H1 (cell line): ENCODE measurements around the gene PAGE4. TPM values are rescaled to one million over a fixed set of nuclear protein-coding genes. Genes with fewer than 3 reads are reported as not detected.

ENCODE experiments used
- CTCF ChIA-PET: fragments of 300-600 bp; sonication (Branson Sonifier 250); formaldehyde crosslinking; loops from one replicate; lab custom pipeline; 2021; ENCODE audit not compliant: partially characterized antibody; lab: Charles Lee
- POLR2A ChIA-PET: fragments of 300-600 bp; sonication (Branson Sonifier 250); formaldehyde crosslinking; loops from one replicate; lab custom pipeline; 2021; ENCODE audit warnings: inconsistent platforms; ENCODE audit not compliant: partially characterized antibody; lab: Charles Lee
- DNase-seq, 2 experiments: peaks; one replicate each; pipeline versions ENCODE4 v3.0.0 to v3.0.0-alpha.2; 2010 to 2022; ENCODE audit warnings: low spot score in 2 of 2, low read depth in 1 of 2, mixed read lengths in 1 of 2
- FAIRE-seq: peaks from 2 replicates; lab custom pipeline; 2011; peaks lifted over from hg19 to GRCh38; lab: Jason Lieb, UNC
- H2AFZ ChIP-seq: 2 replicates; pipeline ENCODE4 v1.8.1; 2012; ENCODE audit warnings: low read length, inconsistent platforms
- H2AK5ac ChIP-seq: 2 replicates; pipeline ENCODE4 v1.6.1; 2013; ENCODE audit warnings: low read depth, low read length
- H2BK120ac ChIP-seq: replicated peaks from 2 replicates; pipeline ENCODE3; 2013; ENCODE audit warnings: low read depth, low read length, inconsistent platforms
- H2BK12ac ChIP-seq: 2 replicates; pipeline ENCODE4 v1.6.1; 2013; ENCODE audit warnings: low read depth, low read length
- H2BK15ac ChIP-seq: 2 replicates; pipeline ENCODE4 v1.6.1; 2013; ENCODE audit warnings: low read length
- H2BK20ac ChIP-seq: 2 replicates; pipeline ENCODE4 v1.6.1; 2013; ENCODE audit warnings: low read length
- H2BK5ac ChIP-seq: 2 replicates; pipeline ENCODE4 v1.6.1; 2013; ENCODE audit warnings: low read depth, low read length
- H3K14ac ChIP-seq: 2 replicates; pipeline ENCODE4 v1.6.1; 2013; ENCODE audit warnings: inconsistent platforms; ENCODE audit not compliant: insufficient read length
- H3K18ac ChIP-seq: 2 replicates; pipeline ENCODE4 v1.6.1; 2013; ENCODE audit warnings: low read length; ENCODE audit errors: extremely low read depth
- H3K23ac ChIP-seq: 2 replicates; pipeline ENCODE4 v1.6.1; 2013; ENCODE audit warnings: inconsistent platforms; ENCODE audit not compliant: insufficient read length
- H3K23me2 ChIP-seq: 2 replicates; pipeline ENCODE4 v1.6.1; 2013; ENCODE audit warnings: low read depth, low read length
- H3K27ac ChIP-seq: 2 replicates; pipeline ENCODE4 v1.6.1; 2011; ENCODE audit warnings: low read depth, low read length, inconsistent platforms
- H3K27me3 ChIP-seq, 4 experiments: replicated peaks in 1 of 4; 1 replicate in 1 of 4; 2 replicates in 3 of 4; pipeline versions ENCODE4 v1.6.1 to v1.8.1; 2011 to 2013; ENCODE audit warnings: low read length in 3 of 4, mild to moderate bottlenecking in 3 of 4, inconsistent platforms in 2 of 4, mixed read lengths in 2 of 4, moderate library complexity in 1 of 4; ENCODE audit not compliant: control insufficient read depth in 3 of 4, insufficient read depth in 3 of 4; ENCODE audit errors: extremely low read depth in 1 of 4
- H3K36me3 ChIP-seq, 4 experiments: 2 replicates each; pipeline versions ENCODE4 v1.6.1 to v1.8.1; 2011 to 2013; ENCODE audit warnings: mild to moderate bottlenecking in 4 of 4, low read length in 3 of 4, moderate library complexity in 2 of 4, control low read depth in 1 of 4, inconsistent platforms in 1 of 4; ENCODE audit not compliant: insufficient read depth in 4 of 4, control insufficient read depth in 2 of 4
- H3K4ac ChIP-seq: replicated peaks from 2 replicates; pipeline ENCODE3; 2013; ENCODE audit warnings: low read length, low read depth, mixed read lengths, inconsistent platforms; ENCODE audit not compliant: insufficient read length
- H3K4me1 ChIP-seq, 4 experiments: replicated peaks in 1 of 4; 1 replicate in 1 of 4; 2 replicates in 3 of 4; pipeline versions ENCODE4 v1.6.1 to v1.8.1; 2011 to 2013; ENCODE audit warnings: low read length in 3 of 4, inconsistent platforms in 2 of 4, mixed read lengths in 1 of 4; ENCODE audit not compliant: insufficient read depth in 4 of 4, control insufficient read depth in 3 of 4
- H3K4me2 ChIP-seq, 2 experiments: 2 replicates each; pipeline versions ENCODE4 v1.6.1 to v1.8.1; 2011 to 2013; ENCODE audit warnings: low read depth in 2 of 2, low read length in 2 of 2, control low read depth in 1 of 2, inconsistent platforms in 1 of 2, mild to moderate bottlenecking in 1 of 2; ENCODE audit not compliant: insufficient read depth in 1 of 2
- H3K4me3 ChIP-seq, 4 experiments: fragments of 200-600, 300-600 bp in 1 of 4; sonication (generic), shearing (Covaris generic), sonication (Bioruptor Twin) in 1 of 4; 2 replicates each; pipeline versions ENCODE4 v1.5.1 to v1.8.1; 2011 to 2016; ENCODE audit warnings: low read length in 4 of 4, low read depth in 3 of 4, control low read depth in 2 of 4, inconsistent platforms in 2 of 4, mild to moderate bottlenecking in 2 of 4, mixed read lengths in 1 of 4, moderate library complexity in 1 of 4; ENCODE audit not compliant: insufficient read depth in 2 of 4; ENCODE audit errors: extremely low read depth in 1 of 4
- H3K56ac ChIP-seq: replicated peaks from 2 replicates; pipeline ENCODE3; 2013; ENCODE audit warnings: low read depth, mild to moderate bottlenecking, mixed read lengths, low read length, inconsistent platforms; ENCODE audit not compliant: insufficient read length
- H3K79me1 ChIP-seq: 2 replicates; pipeline ENCODE4 v1.6.1; 2013; ENCODE audit warnings: low read depth, low read length, control low read depth
- H3K79me2 ChIP-seq, 2 experiments: 2 replicates each; pipeline versions ENCODE4 v1.6.1 to v1.8.1; 2012 to 2013; ENCODE audit warnings: low read length in 2 of 2, mild to moderate bottlenecking in 2 of 2, inconsistent platforms in 1 of 2; ENCODE audit not compliant: insufficient read depth in 2 of 2, control insufficient read depth in 1 of 2
- H3K9ac ChIP-seq, 4 experiments: replicated peaks in 1 of 4; 1 replicate in 1 of 4; 2 replicates in 3 of 4; pipeline versions ENCODE4 v1.6.1 to v1.8.1; 2011 to 2013; ENCODE audit warnings: low read depth in 3 of 4, low read length in 3 of 4, control low read depth in 2 of 4, mild to moderate bottlenecking in 2 of 4, moderate library complexity in 2 of 4, inconsistent platforms in 1 of 4; ENCODE audit errors: extremely low read depth in 1 of 4
- H3K9me3 ChIP-seq, 2 experiments: 2 replicates each; pipeline versions ENCODE4 v1.6.1 to v1.8.1; 2012 to 2013; ENCODE audit warnings: mild to moderate bottlenecking in 2 of 2, moderate library complexity in 2 of 2, control low read depth in 1 of 2, inconsistent platforms in 1 of 2, low read depth in 1 of 2, low read length in 1 of 2, mixed read lengths in 1 of 2; ENCODE audit not compliant: insufficient read depth in 2 of 2
- H4K20me1 ChIP-seq, 2 experiments: replicated peaks in 1 of 2; 2 replicates each; pipeline versions ENCODE3 to v1.8.1; 2011 to 2013; ENCODE audit warnings: inconsistent platforms in 2 of 2, low read length in 2 of 2, mild to moderate bottlenecking in 1 of 2; ENCODE audit not compliant: insufficient read depth in 2 of 2, control insufficient read depth in 1 of 2
- H4K5ac ChIP-seq: 2 replicates; pipeline ENCODE4 v1.6.1; 2013; ENCODE audit warnings: low read length, low read depth, mixed read lengths, inconsistent platforms; ENCODE audit not compliant: insufficient read length
- H4K8ac ChIP-seq: 2 replicates; pipeline ENCODE4 v1.8.0; 2013; ENCODE audit warnings: mild to moderate bottlenecking, moderate library complexity, low read length, inconsistent platforms; ENCODE audit not compliant: insufficient read depth; ENCODE audit errors: extremely low read depth
- H4K91ac ChIP-seq: replicated peaks from 2 replicates; pipeline ENCODE3; 2013; ENCODE audit warnings: low read length, mixed read lengths, inconsistent platforms; ENCODE audit not compliant: insufficient read length
- BACH1 ChIP-seq: IDR thresholded peaks from 2 replicates; pipeline ENCODE4 v1.6.1; 2012; ENCODE audit warnings: low read length, improper control_type of control experiment
- BRCA1 ChIP-seq: IDR thresholded peaks from 2 replicates; pipeline ENCODE4 v1.6.1; 2012; ENCODE audit warnings: low read depth, low read length, improper control_type of control experiment
- CTBP2 ChIP-seq: IDR thresholded peaks from 2 replicates; pipeline ENCODE4 v1.7.0; 2011; ENCODE audit warnings: borderline replicate concordance, mild to moderate bottlenecking, moderate library complexity, mixed read lengths, low read length; ENCODE audit not compliant: insufficient read depth, insufficient read length
- EGR1 ChIP-seq: IDR thresholded peaks from 2 replicates; pipeline ENCODE4 v1.6.1; 2011; ENCODE audit warnings: low read depth, low read length, borderline replicate concordance
- EP300 ChIP-seq, 2 experiments: IDR thresholded peaks; 1 replicate in 1 of 2; 2 replicates in 1 of 2; pipeline ENCODE4 v1.6.1; 2011 to 2012; ENCODE audit warnings: low read depth in 2 of 2, low read length in 2 of 2, mild to moderate bottlenecking in 2 of 2, borderline replicate concordance in 1 of 2, inconsistent platforms in 1 of 2, moderate library complexity in 1 of 2
- JUN ChIP-seq: IDR thresholded peaks from 2 replicates; pipeline ENCODE4 v1.6.1; 2011; ENCODE audit warnings: low read depth, mild to moderate bottlenecking, improper control_type of control experiment, low read length
- KDM1A ChIP-seq: fragments of 200-600, 300-600 bp; sonication (generic); IDR thresholded peaks from 2 replicates; pipeline ENCODE4 v1.7.1; 2016; ENCODE audit warnings: mild to moderate bottlenecking, low read length, borderline replicate concordance
- MAFK ChIP-seq: IDR thresholded peaks from 2 replicates; pipeline ENCODE4 v1.6.1; 2012; ENCODE audit warnings: low read depth, mild to moderate bottlenecking, improper control_type of control experiment, low read length
- POLR2AphosphoS5 ChIP-seq: IDR thresholded peaks from 2 replicates; pipeline ENCODE4 v1.6.1; 2011; ENCODE audit warnings: low read depth, low read length
- RNF2 ChIP-seq: fragments of 200-900, 300-1000 bp; sonication (generic); IDR thresholded peaks from 2 replicates; pipeline ENCODE4 v1.7.1; 2016; ENCODE audit warnings: borderline replicate concordance, low read depth, mild to moderate bottlenecking, antibody characterized with exemption, low read length; ENCODE audit not compliant: poor library complexity, severe bottlenecking; ENCODE audit errors: missing control alignments
- SIN3A ChIP-seq, 2 experiments: IDR thresholded peaks in 1 of 2; conservative IDR thresholded peaks in 1 of 2; 2 replicates each; pipeline ENCODE4 v1.6.1; 2011 to 2012; ENCODE audit warnings: low read length in 2 of 2, improper control_type of control experiment in 1 of 2, low read depth in 1 of 2, mild to moderate bottlenecking in 1 of 2
- SP2 ChIP-seq: IDR thresholded peaks from 2 replicates; pipeline ENCODE4 v1.6.1; 2012; ENCODE audit warnings: mild to moderate bottlenecking, low read length, inconsistent platforms
- SP4 ChIP-seq: IDR thresholded peaks from 2 replicates; pipeline ENCODE4 v1.6.1; 2012; ENCODE audit warnings: low read length, inconsistent platforms
- TAF1 ChIP-seq: IDR thresholded peaks from 2 replicates; pipeline ENCODE4 v1.6.1; 2011; ENCODE audit warnings: mild to moderate bottlenecking, low read depth, low read length
- ZNF274 ChIP-seq: IDR thresholded peaks from 2 replicates; pipeline ENCODE4 v1.7.0; 2012; ENCODE audit warnings: low read length, borderline replicate concordance; ENCODE audit errors: extremely low read depth
- WGBS, 2 experiments: shearing (Covaris generic) in 1 of 2; methylation state at CpG; one replicate each; pipeline versions ENCODE4 v1.1.6 to v1.1.7; 2013 to 2015; ENCODE audit warnings: low lambda C conversion rate in 2 of 2, mixed read lengths in 2 of 2, inconsistent platforms in 1 of 2, low coverage in 1 of 2, missing lambda C conversion rate in 1 of 2; ENCODE audit not compliant: insufficient replicate concordance in 2 of 2, insufficient coverage in 1 of 2, insufficient read length in 1 of 2; ENCODE audit errors: extremely low coverage in 1 of 2, missing lambda C conversion rate in 1 of 2; 5-methylcytosine and 5-hydroxymethylcytosine counted together
- polyA plus RNA-seq, 7 experiments: library from polyadenylated mRNA; depleted of rRNA in 3 of 7; stranded (reverse) in 5 of 7; unstranded in 2 of 7; fragments of >200 nt in 5 of 7; fragments of 200-250 nt in 2 of 7; gene quantifications; 1 replicate in 5 of 7; 2 replicates in 1 of 7; 4 replicates in 1 of 7; pipeline versions ENCODE4 v1.2.1 to v1.2.3, GENCODE V29; 2011 to 2013; ENCODE audit warnings: missing spikeins in 2 of 7, mixed read lengths in 2 of 7
- total RNA-seq: library from RNA; stranded (reverse); fragmentation: NEBNext Ultra II Directional; extraction: Animal tissue kit (Norgen Biotek cat#: 25700); gene quantifications from 2 replicates; pipeline ENCODE4 v1.2.1, GENCODE V29; 2021

The PAGE4 gene
- total and polyA plus RNA-seq, 2 of the 8 experiments (the other 6 are each of a cell fraction or from before 2014, with no cell fraction given), result 0.53 TPM; not detected in 1

DNA sequence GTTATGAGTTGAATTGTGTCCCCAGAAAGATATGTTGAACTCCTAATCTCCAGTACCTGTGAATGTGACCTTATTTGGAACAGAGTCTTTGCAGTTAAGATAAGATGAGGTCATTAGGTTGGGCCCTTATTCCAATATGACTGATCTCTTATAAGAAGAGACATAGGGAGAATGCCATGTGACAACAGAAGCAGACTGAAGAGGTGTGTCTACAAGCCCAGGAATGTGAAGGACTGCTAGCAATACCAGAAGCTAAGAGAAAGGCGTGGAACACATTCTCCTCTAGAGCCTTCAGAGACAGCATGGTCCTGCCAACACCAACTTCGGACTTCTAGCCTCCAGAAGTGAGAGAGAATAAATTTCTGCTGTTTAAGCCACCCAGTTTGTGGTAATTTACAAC, 27.7 kb downstream of the PAGE4 start:
- H4K91ac ChIP-seq, result no peak overlapping the region
- H3K79me1 ChIP-seq, result no peaks in the 10 kb centered on the region
- no peaks in the 10 kb centered on the region for H3K4me1 ChIP-seq
- no peak overlapping the region for H2BK20ac ChIP-seq
- FAIRE-seq (no peak), DNase-seq (no peak)
- 61% methylated on average over 2 of the region's 2 CpGs; no CpG with 5 or more reads in 1 of the 2 experiments for WGBS, 2 experiments
- H3K36me3 ChIP-seq, result no peaks in the 10 kb centered on the region
- no peaks in the 10 kb centered on the region for H3K79me2 ChIP-seq
- ChIA-PET POLR2A (no interaction called here), CTCF (no interaction called here)
- H2BK5ac ChIP-seq, result no peak overlapping the region
- H2BK15ac ChIP-seq, result no peak overlapping the region
- no peak overlapping the region for H4K8ac ChIP-seq
- no peak overlapping the region for H3K4ac ChIP-seq
- no peaks in the 10 kb centered on the region for H3K9me3 ChIP-seq
- H3K14ac ChIP-seq, result no peak overlapping the region
- no peak overlapping the region for H2BK120ac ChIP-seq
- H3K4me3 ChIP-seq, result no peak overlapping the region
- H4K20me1 ChIP-seq, result no peaks in the 10 kb centered on the region
- H3K27ac ChIP-seq, result no peak overlapping the region
- no peak overlapping the region for H3K18ac ChIP-seq
- no peak overlapping the region for H2AK5ac ChIP-seq
- no peaks in the 10 kb centered on the region for H3K27me3 ChIP-seq
- H2BK12ac ChIP-seq, result no peak overlapping the region
- no peaks in the 10 kb centered on the region for H3K23me2 ChIP-seq
- H3K23ac ChIP-seq, result no peak overlapping the region
- no peak overlapping the region for H4K5ac ChIP-seq
- no peak overlapping the region for H3K4me2 ChIP-seq
- no peak overlapping the region for H2AFZ ChIP-seq
- no peak overlapping the region for H3K56ac ChIP-seq
- no peak overlapping the region for H3K9ac ChIP-seq
- TF ChIP-seq KDM1A, result no peak
- no peak for TF ChIP-seq EP300 (IDR thresholded peaks at IDR 0.05; ENCODE audit: borderline replicate concordance in 1 of 2, low read depth in 2 of 2, low read length in 2 of 2)
- TF ChIP-seq EGR1, result no peak
- TF ChIP-seq ZNF274, result no peak
- TF ChIP-seq JUN, result no peak
- TF ChIP-seq SIN3A (conservative IDR thresholded peaks at IDR 0.05 in 1 of 2, IDR thresholded peaks at IDR 0.05 in 1 of 2; ENCODE audit: low read depth in 1 of 2, low read length in 2 of 2), result no peak
- TF ChIP-seq CTBP2, result no peak
- no peak for TF ChIP-seq SP2
- TF ChIP-seq SP4, result no peak
- TF ChIP-seq BACH1, result no peak
- TF ChIP-seq POLR2AphosphoS5, result no peak
- TF ChIP-seq BRCA1, result no peak
- TF ChIP-seq MAFK, result no peak
- TF ChIP-seq RNF2, result no peak
- no peak for TF ChIP-seq TAF1
